ENCODE data around the gene FBN2.

DNA sequence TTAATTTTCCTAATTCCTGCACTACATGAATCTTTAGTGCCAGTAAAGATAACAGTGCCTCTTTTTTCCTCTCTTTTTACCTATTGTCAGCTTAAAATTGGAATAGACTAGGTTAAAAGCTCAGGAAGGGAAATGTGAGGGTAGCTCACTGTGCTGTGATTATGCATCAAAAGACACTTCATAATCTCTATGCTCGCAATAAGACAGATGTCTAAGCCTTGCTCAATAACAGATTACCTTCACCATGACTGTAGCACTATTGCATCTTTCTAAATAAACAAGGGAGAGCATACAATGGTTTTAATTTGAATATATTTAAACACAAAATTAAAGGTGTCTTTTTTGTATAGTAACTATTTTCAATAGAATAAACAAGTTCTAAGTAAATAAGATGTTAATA, 130.1 kb downstream of the FBN2 start:
- TF ChIP-seq, protein P1, sequence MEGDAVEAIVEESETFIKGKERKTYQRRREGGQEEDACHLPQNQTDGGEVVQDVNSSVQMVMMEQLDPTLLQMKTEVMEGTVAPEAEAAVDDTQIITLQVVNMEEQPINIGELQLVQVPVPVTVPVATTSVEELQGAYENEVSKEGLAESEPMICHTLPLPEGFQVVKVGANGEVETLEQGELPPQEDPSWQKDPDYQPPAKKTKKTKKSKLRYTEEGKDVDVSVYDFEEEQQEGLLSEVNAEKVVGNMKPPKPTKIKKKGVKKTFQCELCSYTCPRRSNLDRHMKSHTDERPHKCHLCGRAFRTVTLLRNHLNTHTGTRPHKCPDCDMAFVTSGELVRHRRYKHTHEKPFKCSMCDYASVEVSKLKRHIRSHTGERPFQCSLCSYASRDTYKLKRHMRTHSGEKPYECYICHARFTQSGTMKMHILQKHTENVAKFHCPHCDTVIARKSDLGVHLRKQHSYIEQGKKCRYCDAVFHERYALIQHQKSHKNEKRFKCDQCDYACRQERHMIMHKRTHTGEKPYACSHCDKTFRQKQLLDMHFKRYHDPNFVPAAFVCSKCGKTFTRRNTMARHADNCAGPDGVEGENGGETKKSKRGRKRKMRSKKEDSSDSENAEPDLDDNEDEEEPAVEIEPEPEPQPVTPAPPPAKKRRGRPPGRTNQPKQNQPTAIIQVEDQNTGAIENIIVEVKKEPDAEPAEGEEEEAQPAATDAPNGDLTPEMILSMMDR (IDR thresholded peaks at IDR 0.05; ENCODE audit: borderline replicate concordance, extremely low read depth, low read length, poor library complexity, severe bottlenecking) = no peak
- TF ChIP-seq EZH2 (IDR thresholded peaks at IDR 0.05; ENCODE audit: borderline replicate concordance, low read depth, low read length, severe bottlenecking) = no peak

Data from DND-41 (cell line).